GM21529 (cell line): ENCODE results near the gene CD226.
"Not testable (repeated sequence)": the region's sequence is repeated elsewhere in the genome, so short reads cannot be mapped to it uniquely, and the experiment has no call there.

ENCODE experiments used
- ATAC-seq: cut with Tn5 transposase; IDR thresholded peaks from one replicate; pipeline ENCODE4 v1.9.1; 2021; ENCODE audit not compliant: unreplicated experiment

CD226 gene

DNA sequence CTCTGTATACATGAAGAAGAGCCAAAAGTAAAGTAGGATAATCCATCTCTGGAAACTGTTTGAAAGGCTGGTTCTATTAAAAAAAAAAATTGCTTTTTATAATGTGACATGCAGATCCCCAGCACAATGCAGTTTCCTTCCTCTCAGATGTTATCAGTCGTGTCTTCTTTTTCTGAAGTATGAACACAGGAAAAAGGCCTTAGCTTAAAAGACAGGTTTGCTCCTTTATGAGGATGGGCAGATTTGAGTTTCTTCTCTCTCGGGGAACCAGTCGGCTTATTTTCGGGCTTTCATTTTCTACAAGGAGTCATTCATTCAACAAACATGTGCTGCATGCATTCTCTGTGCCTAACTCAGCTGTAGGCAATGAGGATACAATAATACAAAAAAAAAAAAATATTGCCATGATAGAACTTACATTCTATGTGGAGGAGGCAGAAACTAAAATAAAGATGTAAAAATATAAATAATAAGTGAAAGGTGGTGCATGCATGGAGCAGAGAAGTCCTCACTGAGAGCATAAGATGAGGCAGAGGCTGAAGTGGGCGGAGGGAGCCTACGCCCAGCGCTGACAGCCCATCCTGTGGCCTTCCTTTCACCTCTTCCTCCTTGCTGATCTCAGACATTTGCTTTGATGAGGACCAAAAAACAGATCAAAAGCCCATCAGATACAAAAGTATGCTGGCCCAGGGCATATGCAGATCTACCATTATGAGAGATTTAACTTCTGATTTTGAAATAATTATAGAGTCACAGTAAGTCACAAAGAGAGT lies at the start of gene CD226:
Gene CD226 (minus strand): TSS at position 513 of the 773 bp plus-strand sequence. CDS start 467 bp downstream, at position 46.
- peak; percentile 38 for ATAC-seq

DNA sequence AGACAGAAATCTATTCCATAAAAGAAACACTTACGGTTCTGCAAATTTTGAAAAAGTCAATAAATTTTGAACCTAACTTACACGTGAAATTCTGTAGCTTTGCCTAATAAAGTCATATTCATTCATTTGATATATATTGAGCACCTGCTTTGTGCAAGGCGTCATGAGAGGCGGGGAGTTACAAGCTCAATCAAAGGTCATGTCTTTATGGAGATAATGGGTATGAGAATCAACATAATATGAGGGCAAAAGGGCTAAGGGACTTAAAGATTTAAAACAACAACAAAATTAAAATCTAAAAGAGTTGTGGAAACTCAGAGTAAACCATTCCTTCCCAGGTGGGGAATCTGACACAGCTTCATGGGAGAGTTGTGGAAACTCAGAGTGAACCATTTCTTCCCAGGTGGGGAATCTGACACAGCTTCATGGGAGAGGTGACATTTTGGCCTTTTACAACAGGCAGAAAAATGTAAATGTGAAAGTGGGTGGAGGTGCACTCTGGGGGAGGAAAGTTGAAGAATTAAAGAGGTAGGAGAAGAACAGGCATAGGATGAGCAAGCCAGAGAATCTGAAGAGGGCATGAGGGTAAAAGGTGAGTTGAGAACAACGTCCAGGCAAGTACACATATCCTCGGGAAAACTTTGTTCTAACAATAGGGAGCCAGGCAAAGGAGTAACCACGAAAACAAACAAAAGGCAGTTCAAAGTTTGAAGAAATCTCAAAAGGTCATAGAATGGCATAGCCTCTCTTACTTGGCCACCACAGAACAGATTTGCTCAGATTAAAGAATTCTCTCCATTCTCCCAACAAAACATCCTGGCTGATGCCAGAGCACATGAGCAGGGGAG lies 49.5 kb upstream of the CD226 start:
- ATAC-seq: no peak

DNA sequence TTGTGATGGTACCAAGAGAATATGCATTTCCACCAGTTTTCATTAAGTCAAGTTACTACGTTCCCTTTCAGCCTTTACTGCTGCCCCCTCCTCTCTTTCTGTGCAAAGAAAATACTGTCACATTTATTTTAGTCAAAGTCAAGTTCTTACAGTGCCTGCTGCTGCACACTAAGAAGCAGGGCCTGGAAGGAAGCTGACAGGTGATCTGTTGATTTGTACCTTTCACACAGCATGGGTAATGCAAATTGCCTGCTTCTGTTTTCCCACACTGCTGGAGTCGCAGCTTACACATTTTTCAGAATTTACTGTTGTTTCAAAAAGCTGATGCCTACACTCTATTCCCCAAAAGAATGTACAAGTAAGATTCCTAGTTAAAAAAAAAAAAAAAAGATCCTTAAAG lies 48.7 kb upstream of the CD226 start:
- ATAC-seq: no peak

- no peak for ATAC-seq
Observed at GRCh38 chr18:69995774-69996173, 48.1 kb upstream of the CD226 start.

DNA sequence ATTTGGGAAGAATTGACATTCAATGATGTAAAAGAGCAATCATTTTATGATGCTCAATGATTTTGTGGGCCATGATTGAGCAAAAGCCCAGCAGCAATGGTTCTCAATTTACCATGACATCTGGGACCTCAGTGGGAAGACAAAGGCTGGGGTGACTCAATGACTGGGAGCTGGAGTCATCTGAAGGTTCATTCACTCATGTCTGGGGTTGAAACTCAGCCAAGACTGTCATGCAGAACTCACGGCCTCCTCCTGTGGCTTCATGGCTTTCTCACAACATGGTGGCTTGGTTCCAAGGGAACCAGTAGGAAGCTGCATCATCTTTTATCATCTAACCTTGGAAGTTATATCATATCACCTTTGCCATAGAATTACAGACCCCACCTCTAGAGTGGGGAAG lies 45.1 kb upstream of the CD226 start:
- no peak for ATAC-seq

GRCh38 chr18:69987870-69988269 lies 40.2 kb upstream of the CD226 start:
- ATAC-seq: no peak

DNA sequence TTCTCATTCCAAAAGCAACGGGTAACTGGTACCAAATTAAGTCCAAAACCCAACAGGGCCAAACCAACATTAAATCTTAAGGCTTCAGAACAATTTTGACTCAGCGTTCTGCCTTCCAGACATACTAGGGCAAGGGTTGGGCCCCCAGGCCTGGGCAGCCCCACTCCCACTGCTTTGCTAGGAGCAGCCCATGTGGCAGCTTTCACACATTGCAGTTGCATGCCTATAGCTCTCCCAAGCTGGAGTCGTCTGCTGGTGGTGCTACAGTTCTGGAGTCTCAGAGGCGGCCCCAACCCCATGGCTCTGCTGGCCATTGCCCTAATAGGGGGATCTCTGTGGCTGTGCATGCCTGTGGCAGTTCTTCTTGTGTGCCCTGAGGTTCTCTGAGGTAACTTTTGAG lies 37.6 kb upstream of the CD226 start:
- no peak for ATAC-seq

DNA sequence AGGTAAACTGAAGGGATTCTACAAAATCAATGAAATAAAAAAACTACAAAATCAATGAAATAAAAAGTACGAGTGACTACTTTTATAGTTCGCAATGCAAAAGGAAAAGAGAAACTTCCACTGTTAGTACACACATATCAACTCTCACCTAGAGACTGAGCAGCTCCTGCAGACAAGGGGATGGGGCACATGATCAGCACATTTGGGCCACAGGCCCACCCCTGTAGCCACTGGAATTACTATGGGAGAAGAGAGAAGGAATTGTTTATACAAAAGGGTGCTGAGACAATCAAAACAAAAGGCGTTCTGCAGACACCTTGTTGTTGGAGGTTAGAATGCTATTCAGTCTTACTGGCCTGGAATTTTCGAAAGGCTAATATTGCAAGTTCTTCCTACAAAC lies 34.7 kb upstream of the CD226 start:
- ATAC-seq: no peak

DNA sequence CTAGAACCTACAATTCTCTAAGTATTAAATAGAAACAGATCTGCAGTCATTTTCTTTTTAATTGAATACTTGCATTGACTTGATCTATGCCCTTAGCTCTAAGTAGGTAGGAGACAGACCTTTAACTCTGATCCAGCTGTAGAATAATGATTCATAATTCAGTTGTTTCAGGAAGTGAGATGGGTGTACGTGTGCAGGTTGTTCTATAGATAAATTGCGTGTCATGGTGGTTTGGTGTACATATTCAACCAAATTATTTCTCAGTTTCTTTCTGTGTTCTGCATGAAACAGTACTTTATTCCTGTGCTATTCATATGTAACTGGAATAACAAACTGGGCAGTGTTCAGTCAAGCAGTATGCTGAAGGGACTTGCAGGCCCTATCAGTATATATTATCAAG lies 34.3 kb upstream of the CD226 start:
- peak; percentile 28 for ATAC-seq

DNA sequence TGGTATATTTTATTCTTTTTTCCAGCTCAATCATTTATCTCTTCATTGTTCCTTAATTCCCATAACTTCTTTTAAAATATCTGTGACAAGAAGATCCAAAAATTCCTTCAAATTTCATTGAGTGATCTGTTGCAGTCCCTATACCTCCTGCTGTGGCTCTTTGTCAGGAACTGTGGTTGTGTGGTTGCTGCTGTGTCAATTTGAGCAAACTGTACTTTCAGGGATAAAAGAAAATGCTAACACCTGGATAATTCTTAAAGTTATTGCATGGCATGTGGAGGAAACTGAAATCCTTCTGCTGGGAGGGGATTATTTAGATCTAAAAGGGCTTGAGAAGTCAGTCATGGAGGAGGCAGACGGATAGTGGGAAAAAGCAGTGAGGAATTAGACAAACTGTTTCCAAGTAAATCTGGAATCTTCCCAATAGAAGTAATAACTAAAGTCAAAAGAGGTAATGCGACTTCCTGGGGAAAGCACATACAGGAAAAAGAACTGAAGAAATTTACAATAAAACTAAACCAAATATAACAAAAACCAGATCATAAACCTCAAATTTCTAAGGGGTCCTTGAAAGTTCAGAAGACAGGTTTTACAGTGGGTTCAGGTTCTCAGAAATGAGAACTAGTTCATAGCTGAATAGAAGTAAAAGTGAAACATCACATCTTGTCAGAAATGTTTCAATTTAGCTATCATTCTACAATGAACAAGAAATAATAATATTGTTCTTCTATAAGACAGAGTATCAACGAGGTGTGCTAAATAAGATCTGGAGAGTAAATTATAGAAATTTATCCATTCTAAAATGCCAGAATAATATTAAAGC lies 33.5 kb upstream of the CD226 start:
- ATAC-seq: peak; percentile 27

GRCh38 chr18:69980509-69980908 lies 32.8 kb upstream of the CD226 start:
- ATAC-seq: no peak

DNA sequence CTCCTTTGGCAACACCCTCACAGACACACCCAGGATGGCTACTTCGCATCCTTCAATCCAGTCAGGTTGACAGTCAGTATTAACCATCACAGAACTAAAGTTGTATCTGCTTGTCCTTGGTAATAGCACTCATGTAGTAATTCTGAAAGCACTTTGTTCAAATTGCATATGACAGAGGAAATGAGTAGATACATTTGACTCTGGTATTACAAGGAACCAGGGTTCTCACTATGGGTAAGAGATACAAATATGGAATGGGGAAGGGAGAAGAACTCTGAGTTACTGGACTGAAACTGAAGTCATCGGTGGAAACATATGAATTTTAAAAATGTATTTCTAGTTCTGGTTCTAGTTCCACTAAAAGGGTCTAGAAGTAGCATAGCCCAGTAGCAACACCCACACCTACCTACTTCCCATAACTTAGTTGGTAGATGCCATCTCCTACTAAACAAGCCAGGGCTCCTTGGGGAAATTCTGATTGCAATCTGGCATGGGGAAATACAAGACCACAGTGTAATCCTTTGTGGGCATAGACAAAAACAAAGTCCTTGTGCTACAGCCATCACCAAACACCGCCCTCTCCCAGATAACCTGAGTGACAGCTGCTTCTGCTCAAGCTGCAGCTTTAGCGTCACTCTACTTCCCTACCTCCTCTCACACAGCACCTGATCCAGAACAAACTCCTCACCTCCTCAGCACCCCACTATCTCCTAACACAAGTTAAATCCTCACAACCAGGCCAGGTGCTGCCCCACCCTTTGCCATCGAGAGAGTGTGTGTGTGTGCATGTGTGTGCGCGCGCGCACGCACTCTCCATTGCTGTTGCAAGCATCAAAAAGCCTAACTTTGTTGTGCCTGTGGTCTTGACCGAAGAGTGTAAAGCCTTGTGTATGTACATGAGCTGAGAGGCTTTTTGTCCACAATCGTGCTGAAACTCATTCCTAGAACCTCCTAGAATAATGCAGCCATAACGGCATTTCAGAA lies 31.4 kb upstream of the CD226 start:
- ATAC-seq: peak; percentile 86

- ATAC-seq: not testable (repeated sequence)
Observed at GRCh38 chr18:69975294-69975693, 27.6 kb upstream of the CD226 start.

- no peak for ATAC-seq
Observed at GRCh38 chr18:69974365-69974764, 26.7 kb upstream of the CD226 start.

DNA sequence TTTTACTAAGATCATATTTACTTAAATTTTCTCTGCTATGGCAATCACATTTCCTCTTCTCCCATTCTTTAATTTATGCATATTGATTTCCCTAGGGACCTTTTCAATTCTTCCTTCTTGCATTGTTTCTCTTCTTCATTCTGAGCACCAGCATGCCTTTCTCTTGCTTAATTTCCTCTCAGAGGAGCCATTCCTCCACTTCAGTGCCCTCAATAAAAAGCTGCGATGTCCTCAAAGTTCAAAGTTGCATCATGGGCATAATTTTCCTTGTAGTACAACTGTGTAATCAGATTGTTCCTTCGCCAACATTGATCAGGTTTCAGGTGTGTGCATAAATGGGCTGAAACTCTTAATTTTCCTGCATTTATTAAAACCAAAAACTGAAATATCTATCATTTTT lies 21.8 kb upstream of the CD226 start:
- no peak for ATAC-seq

- peak; percentile 52 for ATAC-seq
Observed at GRCh38 chr18:69968039-69968438, 20.4 kb upstream of the CD226 start.

GRCh38 chr18:69963196-69963595 lies 15.5 kb upstream of the CD226 start:
- no peak for ATAC-seq

- no peak for ATAC-seq
Observed at GRCh38 chr18:69961718-69962117, 14.0 kb upstream of the CD226 start.

- peak; percentile 60 for ATAC-seq
Observed at GRCh38 chr18:69958422-69958821, 10.7 kb upstream of the CD226 start.

GRCh38 chr18:69957747-69958146 lies 10.1 kb upstream of the CD226 start:
- no peak for ATAC-seq
